Choroid plexus epithelial cell (primary cell): ENCODE results near the gene ITGAV.

ENCODE experiments used
- DNase-seq: peaks from one replicate; pipeline ENCODE4 v3.0.0-alpha.2; 2010; ENCODE audit warnings: low read depth
- H3K4me3 ChIP-seq: 2 replicates; pipeline ENCODE4 v1.5.1; 2011; ENCODE audit warnings: low read depth, mild to moderate bottlenecking, control low read depth, low read length, moderate library complexity
- CTCF ChIP-seq: conservative IDR thresholded peaks from 2 replicates; pipeline ENCODE4 v1.5.1; 2011; ENCODE audit warnings: low read depth, mild to moderate bottlenecking, control low read depth, inconsistent platforms, low read length, moderate library complexity

The ITGAV gene

GRCh38 chr2:186709529-186710450 lies 119.9 kb downstream of the ITGAV start:
- TF ChIP-seq CTCF: no peak
- H3K4me3 ChIP-seq: no peak overlapping the region
- DNase-seq: no peak

DNA sequence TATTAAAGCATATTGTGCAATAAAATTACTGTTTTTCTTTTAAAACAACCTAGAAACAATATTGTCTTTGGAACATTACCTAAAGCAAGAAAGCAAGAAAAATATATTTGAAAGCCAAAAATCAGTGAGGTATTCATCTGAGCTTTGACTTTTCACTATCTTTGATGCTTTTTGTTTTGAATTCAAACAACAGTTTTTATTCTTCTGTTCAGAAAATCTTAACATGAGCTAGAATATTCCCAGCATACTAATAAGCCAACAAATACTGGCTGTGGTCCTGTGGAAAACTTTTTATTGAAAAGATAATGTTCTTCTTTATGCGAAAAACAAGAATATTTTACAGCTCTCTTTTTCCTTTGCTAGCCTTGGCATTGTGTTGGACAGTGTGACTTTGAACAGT lies 123.8 kb downstream of the ITGAV start:
- DNase-seq: no peak
- TF ChIP-seq CTCF: no peak
- H3K4me3 ChIP-seq: no peak overlapping the region

- H3K4me3 ChIP-seq: no peak overlapping the region
- no peak for TF ChIP-seq CTCF
- DNase-seq: no peak
Observed at GRCh38 chr2:186714611-186715010, 124.8 kb downstream of the ITGAV start.

GRCh38 chr2:186716004-186716403 lies 126.1 kb downstream of the ITGAV start:
- H3K4me3 ChIP-seq: no peak overlapping the region
- no peak for DNase-seq
- TF ChIP-seq CTCF: no peak

- DNase-seq: no peak
- TF ChIP-seq CTCF: no peak
- no peak overlapping the region for H3K4me3 ChIP-seq
Observed at GRCh38 chr2:186716899-186717298, 127.0 kb downstream of the ITGAV start.

DNA sequence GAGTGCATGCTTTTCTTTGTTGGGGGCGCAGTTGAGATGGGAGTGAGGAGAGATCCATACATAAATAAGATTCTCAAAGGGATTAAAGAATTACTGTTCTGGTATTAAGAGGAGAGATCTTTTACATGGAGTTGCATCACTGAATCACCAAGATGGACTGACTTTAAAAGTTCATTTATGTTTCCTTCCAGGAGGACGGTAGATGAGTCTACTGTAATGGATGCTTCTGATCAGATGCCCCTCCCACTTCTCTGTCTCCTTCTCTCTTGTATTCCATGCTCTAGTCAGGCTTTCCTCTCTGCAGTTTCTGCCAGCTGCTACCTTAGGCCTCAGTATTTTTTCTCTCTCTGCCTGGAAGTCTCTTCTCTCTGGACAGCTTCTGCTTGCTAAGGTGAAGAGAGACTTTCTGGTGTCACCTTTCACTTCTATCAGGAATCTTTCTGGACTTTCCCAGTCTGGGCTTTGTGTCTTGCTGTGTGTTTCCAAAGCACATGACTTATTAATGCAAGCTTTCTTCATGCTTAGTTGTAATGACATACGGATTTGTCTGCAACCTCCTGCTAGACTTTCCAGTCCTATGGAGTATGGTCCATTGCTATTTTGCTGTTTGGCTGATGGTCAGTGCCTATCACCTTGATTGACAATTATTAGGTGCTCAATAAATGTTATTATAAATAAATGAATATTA lies 127.6 kb downstream of the ITGAV start:
- TF ChIP-seq CTCF: no peak
- H3K4me3 ChIP-seq: no peak overlapping the region
- peak; percentile 12 for DNase-seq

- H3K4me3 ChIP-seq: no peak overlapping the region
- no peak for TF ChIP-seq CTCF
- DNase-seq: no peak
Observed at GRCh38 chr2:186718122-186718521, 128.3 kb downstream of the ITGAV start.
